ENCODE results near the gene KLHDC3. TPM values are rescaled to one million over a fixed set of nuclear protein-coding genes. Genes with fewer than 3 reads are reported as not detected.

KLHDC3 gene
- total RNA-seq, 1 donor from 2014 or later: 90.3 TPM

GRCh38 chr6:43029120-43029519, 15.1 kb downstream of the KLHDC3 start:
- Mint-ChIP-seq H3K4me1 (ENCODE audit: low read depth) (peaks cover 5% of the 10 kb centered on the region), H3K4me3 (ENCODE audit: unreplicated experiment) (no peak overlapping the region), H3K36me3 (ENCODE audit: low read depth) (peaks cover 31% of the 10 kb centered on the region), H3K27ac (ENCODE audit: unreplicated experiment) (no peak overlapping the region), H3K9me3 (ENCODE audit: low read depth) (no peaks in the 10 kb centered on the region), H3K27me3 (ENCODE audit: low read depth) (no peaks in the 10 kb centered on the region)
- no peak for TF ChIP-seq CTCF (IDR thresholded peaks at IDR 0.05)
- DNase-seq (ENCODE audit: low spot score): no peak

DNA sequence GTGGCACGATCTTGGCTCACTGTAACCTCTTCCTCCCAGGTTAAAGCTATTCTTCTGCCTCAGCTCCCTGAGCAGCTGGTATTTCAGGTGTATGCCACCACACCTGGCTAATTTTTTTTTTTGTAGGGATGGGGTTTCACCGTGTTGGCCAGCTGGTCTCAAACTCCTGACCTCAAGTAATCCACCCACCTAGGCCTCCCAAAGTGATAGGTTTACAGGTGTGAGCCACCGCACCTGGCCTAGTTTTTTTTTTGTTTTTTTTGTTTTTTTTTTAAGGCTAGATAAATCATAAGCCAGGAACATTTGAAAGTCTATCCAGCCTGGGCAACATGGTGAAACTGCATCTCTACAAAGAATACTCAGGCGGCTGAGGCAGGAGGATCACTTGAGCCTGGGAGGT, 18.3 kb downstream of the KLHDC3 start:
- Mint-ChIP-seq H3K27me3 (ENCODE audit: low read depth) (no peaks in the 10 kb centered on the region), H3K4me3 (ENCODE audit: unreplicated experiment) (no peak overlapping the region), H3K36me3 (ENCODE audit: low read depth) (peaks cover 29% of the 10 kb centered on the region), H3K9me3 (ENCODE audit: low read depth) (no peaks in the 10 kb centered on the region), H3K27ac (ENCODE audit: unreplicated experiment) (peak overlapping the region; percentile 32), H3K4me1 (ENCODE audit: low read depth) (peaks cover 3% of the 10 kb centered on the region)
- no peak for TF ChIP-seq CTCF (IDR thresholded peaks at IDR 0.05)
- no peak for DNase-seq (ENCODE audit: low spot score)

- Mint-ChIP-seq H3K27ac (ENCODE audit: unreplicated experiment) (no peak overlapping the region), H3K9me3 (ENCODE audit: low read depth) (no peaks in the 10 kb centered on the region), H3K36me3 (ENCODE audit: low read depth) (peaks cover 33% of the 10 kb centered on the region), H3K4me3 (ENCODE audit: unreplicated experiment) (no peak overlapping the region), H3K27me3 (ENCODE audit: low read depth) (no peaks in the 10 kb centered on the region), H3K4me1 (ENCODE audit: low read depth) (peaks cover 3% of the 10 kb centered on the region)
- TF ChIP-seq CTCF (IDR thresholded peaks at IDR 0.05): no peak
- DNase-seq (ENCODE audit: low spot score): no peak
These were observed 19.6 kb downstream of the KLHDC3 start for GRCh38 chr6:43033496-43034189.

- Mint-ChIP-seq H3K27ac (ENCODE audit: unreplicated experiment) (no peak overlapping the region), H3K27me3 (ENCODE audit: low read depth) (no peaks in the 10 kb centered on the region), H3K4me1 (ENCODE audit: low read depth) (peaks cover 3% of the 10 kb centered on the region), H3K36me3 (ENCODE audit: low read depth) (peaks cover 34% of the 10 kb centered on the region), H3K9me3 (ENCODE audit: low read depth) (no peaks in the 10 kb centered on the region), H3K4me3 (ENCODE audit: unreplicated experiment) (no peak overlapping the region)
- TF ChIP-seq CTCF (IDR thresholded peaks at IDR 0.05): no peak
- no peak for DNase-seq (ENCODE audit: low spot score)
These were observed 20.1 kb downstream of the KLHDC3 start for GRCh38 chr6:43034190-43034525.

GRCh38 chr6:43035495-43036194, 21.6 kb downstream of the KLHDC3 start:
- DNase-seq (ENCODE audit: low spot score): no peak
- Mint-ChIP-seq H3K36me3 (ENCODE audit: low read depth) (peaks cover 36% of the 10 kb centered on the region), H3K27me3 (ENCODE audit: low read depth) (no peaks in the 10 kb centered on the region), H3K27ac (ENCODE audit: unreplicated experiment) (peak overlapping the region; percentile 76), H3K9me3 (ENCODE audit: low read depth) (no peaks in the 10 kb centered on the region), H3K4me1 (ENCODE audit: low read depth) (peaks cover 3% of the 10 kb centered on the region), H3K4me3 (ENCODE audit: unreplicated experiment) (no peak overlapping the region)
- TF ChIP-seq CTCF (IDR thresholded peaks at IDR 0.05): no peak
